Measurements from ENCODE around the gene CDK10. TPM values are rescaled to one million over a fixed set of nuclear protein-coding genes. Genes with fewer than 3 reads are reported as not detected.
A peak's percentile ranks its signal among the peaks of the same experiment; 100 is the strongest.

The CDK10 gene
- total and polyA plus RNA-seq, 8 donors, result 74.8 to 160 (median 105) TPM

GRCh38 chr16:89716493-89716892, 30.0 kb downstream of the CDK10 start:
- peaks cover 16 to 34% of the 10 kb centered on the region in 2 donors for H3K4me1 ChIP-seq
- no peak overlapping the region for H3K27ac ChIP-seq
- ATAC-seq (no peak), DNase-seq (no peak)
- no peak overlapping the region for H3K4me3 ChIP-seq
- intact Hi-C loops (cut with DNase I), result no loop called here
- H3K9me3 ChIP-seq, result no peaks in the 10 kb centered on the region
- H3K36me3 ChIP-seq, result no peaks in the 10 kb centered on the region
- TF ChIP-seq CTCF (IDR thresholded peaks at IDR 0.05), result no peak
- peaks cover 0 to 16% of the 10 kb centered on the region in 2 donors for H3K27me3 ChIP-seq

DNA sequence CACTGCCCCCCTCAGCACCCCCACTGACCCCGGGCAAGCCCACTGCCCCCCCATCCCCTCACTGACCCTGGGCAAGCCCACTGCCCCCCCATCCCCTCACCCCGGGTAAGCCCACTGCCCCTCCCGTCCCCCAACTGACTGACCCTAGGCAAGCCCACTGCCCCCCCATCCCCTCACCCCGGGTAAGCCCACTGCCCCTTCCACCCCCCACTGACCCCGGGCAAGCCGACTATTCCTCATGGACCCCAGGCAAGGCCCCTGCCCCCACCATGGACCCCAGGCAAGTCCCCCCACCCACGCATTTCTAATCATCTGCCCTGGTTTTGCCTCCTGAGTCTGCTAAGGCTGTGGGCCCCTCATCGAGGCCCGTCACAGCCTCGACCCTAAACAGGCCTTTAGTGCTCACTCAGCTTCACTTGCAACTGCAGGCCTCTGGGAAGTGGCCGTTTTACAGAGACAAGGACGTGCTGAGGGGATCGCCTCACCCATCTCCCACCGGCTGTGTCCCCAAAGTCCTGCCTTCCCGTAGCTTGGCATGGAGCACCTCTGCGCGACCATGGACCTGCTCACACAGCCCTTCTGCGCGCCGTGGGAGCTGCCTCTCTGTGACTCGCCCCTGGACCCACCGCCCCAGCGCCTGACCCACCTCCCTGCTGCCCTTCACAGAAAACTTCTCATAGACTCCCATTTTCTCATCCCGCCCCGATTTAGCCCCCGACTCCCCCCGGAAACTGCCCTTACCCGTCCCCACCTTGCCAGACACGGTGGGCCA, 30.6 kb downstream of the CDK10 start:
- TF ChIP-seq CTCF (IDR thresholded peaks at IDR 0.05), result no peak
- no peak for ATAC-seq
- intact Hi-C loops (cut with DNase I), result no loop called here

DNA sequence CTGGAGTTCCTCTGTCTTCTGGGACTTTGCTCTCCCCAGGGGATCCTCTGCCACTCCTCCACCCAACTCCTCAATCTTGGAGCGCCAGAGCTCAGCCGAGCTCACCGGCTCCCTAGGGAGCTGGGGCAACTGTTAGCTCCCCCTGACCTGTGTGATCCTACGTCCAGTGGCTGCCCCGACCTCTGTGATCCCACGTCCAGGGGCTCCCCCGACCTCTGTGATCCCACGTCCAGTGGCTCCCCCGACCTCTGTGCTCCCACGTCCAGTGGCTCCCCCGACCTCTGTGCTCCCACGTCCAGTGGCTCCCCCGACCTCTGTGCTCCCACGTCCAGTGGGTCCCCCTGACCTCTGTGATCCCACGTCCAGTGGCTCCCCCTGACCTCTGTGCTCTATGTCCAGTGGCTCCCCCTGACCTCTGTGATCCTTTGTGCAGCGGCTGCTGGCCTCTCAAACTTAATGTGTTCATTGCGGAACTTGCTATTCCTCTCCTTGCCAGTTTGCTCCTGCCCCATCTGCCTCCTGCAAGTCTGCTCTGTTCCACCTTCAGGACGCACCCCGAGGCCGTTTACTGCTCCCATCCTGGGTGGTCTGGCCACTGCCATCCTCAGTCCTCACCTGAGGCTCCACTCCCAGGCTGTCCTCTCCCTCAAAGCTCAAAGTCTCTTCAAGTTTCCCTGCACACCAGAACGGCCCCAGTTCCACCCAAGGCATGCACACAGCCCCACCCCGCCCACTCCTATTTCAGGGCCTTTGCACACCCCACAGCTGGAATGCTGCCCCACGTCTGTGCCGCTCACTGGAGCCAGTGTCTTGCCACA, 31.4 kb downstream of the CDK10 start:
- no peak for DNase-seq
- peaks cover 7 to 33% of the 10 kb centered on the region in 2 donors for H3K4me1 ChIP-seq

More for the DNA sequence above, 30.6 kb downstream of the CDK10 start:
- H3K36me3 ChIP-seq, result no peaks in the 10 kb centered on the region
- H3K4me3 ChIP-seq, result no peak overlapping the region
- peaks cover 11 to 31% of the 10 kb centered on the region in 2 donors for H3K4me1 ChIP-seq
- peak in 1 of 4 donors; percentile 76 for DNase-seq
- no peaks in the 10 kb centered on the region for H3K9me3 ChIP-seq
- H3K27ac ChIP-seq, result no peak overlapping the region
- H3K27me3 ChIP-seq, result peaks cover 0 to 11% of the 10 kb centered on the region in 2 donors

DNA sequence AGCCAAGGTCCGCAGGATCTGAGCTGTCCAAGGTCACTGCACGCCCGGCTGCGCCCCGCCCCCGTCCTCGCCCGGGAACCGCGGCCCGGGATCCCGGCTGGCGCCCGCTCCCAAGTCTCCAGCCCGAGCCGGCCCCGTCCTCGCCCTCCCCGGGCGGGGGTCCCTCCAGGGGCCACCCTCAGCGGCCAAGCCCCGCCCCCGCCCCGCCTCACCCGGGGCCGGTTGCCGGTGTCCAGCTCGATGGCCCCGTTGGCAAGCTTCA, 34.0 kb downstream of the CDK10 start:
- peaks cover 0 to 30% of the 10 kb centered on the region in 2 donors for H3K36me3 ChIP-seq
- DNase-seq, result peak in 1 of 4 donors; percentile 89
- no peak for TF ChIP-seq CTCF (IDR thresholded peaks at IDR 0.05)
- peak overlapping the region; percentile 95 to 99 for H3K27ac ChIP-seq
- no peaks in the 10 kb centered on the region for H3K9me3 ChIP-seq
- intact Hi-C loops (cut with DNase I), result no loop called here
- H3K27me3 ChIP-seq, result no peaks in the 10 kb centered on the region
- peak overlapping the region; percentile 79 to 94 for H3K4me3 ChIP-seq
- peaks cover 23 to 59% of the 10 kb centered on the region in 2 donors for H3K4me1 ChIP-seq
- ATAC-seq, result peak; percentile 20

More for the DNA sequence above, 31.4 kb downstream of the CDK10 start:
- H3K9me3 ChIP-seq, result no peaks in the 10 kb centered on the region
- TF ChIP-seq CTCF (IDR thresholded peaks at IDR 0.05), result no peak
- no peak overlapping the region for H3K4me3 ChIP-seq
- H3K27ac ChIP-seq, result no peak overlapping the region
- H3K36me3 ChIP-seq, result peaks cover 0 to 4% of the 10 kb centered on the region in 2 donors
- no peak for ATAC-seq
- peaks cover 0 to 3% of the 10 kb centered on the region in 2 donors for H3K27me3 ChIP-seq
- intact Hi-C loops (cut with DNase I), result no loop called here

All from left lung (tissue), 10 donors.